ENCODE data around the gene PPP6R1.

DNA sequence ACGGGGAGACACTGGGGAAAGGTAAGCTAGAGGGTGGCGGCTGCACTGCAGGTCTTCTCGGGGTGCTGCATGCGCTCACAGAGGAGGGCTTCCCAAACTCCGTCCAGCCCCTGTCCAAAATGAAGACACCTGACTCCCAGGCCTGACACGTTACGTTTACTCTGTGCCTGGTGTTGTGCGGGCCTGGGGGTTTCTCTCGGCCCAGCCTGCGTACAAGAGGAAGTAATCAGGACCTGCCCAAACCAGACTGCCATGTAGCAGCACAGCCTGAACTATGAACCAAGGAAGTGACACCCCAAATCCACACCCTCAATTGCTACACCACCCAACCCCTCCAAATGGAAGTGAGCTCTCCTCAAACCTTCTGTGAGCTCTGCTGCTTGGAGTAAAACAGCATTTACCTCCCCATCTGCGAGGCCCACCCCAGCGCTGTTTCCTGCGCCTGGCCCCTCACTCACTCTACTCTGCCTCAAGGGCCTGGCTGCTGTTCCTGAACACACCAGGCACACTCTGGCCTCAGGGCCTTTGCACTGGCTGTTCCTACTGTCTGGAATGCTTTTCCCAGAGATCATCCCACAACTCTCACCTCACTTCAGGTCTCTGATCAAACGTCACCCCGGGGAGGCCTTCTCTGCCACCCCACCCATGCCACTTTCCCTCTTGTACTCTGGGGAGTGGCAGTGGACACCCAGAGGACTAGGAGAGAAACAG is 18.1 kb upstream of the PPP6R1 start:
- no peak for TF ChIP-seq POLR2AphosphoS5 (IDR thresholded peaks at IDR 0.05; ENCODE audit: insufficient read depth in 1 of 2, low read depth in 1 of 2)
- TF ChIP-seq, protein P1, sequence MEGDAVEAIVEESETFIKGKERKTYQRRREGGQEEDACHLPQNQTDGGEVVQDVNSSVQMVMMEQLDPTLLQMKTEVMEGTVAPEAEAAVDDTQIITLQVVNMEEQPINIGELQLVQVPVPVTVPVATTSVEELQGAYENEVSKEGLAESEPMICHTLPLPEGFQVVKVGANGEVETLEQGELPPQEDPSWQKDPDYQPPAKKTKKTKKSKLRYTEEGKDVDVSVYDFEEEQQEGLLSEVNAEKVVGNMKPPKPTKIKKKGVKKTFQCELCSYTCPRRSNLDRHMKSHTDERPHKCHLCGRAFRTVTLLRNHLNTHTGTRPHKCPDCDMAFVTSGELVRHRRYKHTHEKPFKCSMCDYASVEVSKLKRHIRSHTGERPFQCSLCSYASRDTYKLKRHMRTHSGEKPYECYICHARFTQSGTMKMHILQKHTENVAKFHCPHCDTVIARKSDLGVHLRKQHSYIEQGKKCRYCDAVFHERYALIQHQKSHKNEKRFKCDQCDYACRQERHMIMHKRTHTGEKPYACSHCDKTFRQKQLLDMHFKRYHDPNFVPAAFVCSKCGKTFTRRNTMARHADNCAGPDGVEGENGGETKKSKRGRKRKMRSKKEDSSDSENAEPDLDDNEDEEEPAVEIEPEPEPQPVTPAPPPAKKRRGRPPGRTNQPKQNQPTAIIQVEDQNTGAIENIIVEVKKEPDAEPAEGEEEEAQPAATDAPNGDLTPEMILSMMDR (IDR thresholded peaks at IDR 0.05): no peak

Data from vagina (tissue), 2 donors.